Right kidney (tissue), 1 donor: ENCODE measurements around the gene CAPN1.

Source experiments
- DNase-seq: peaks from one replicate; pipeline ENCODE4 v3.0.0-alpha.2; 2016

The CAPN1 gene

GRCh38 chr11:65260756-65261590, 79.2 kb downstream of the CAPN1 start:
- DNase-seq, result no peak
